GM12878 (cell line): ENCODE data around the gene GPR18. TPM values are rescaled to one million over a fixed set of nuclear protein-coding genes. Genes with fewer than 3 reads are reported as not detected.
A peak's percentile ranks its signal among the peaks of the same experiment; 100 is the strongest.

Experiments used
- ATAC-seq: fragments of 200-7000 bp; cut with Tn5 transposase; 3 replicates; pipeline ENCODE4 v1.9.1; 2020; ENCODE audit warnings: mild to moderate bottlenecking, moderate library complexity
- BruUV-seq: library from RNA; stranded (reverse); fragments of 400-500 nt; replicated peaks from 2 replicates; lab custom pipeline; 2021; lab: Mats Ljungman, UMichigan
- CTCF ChIA-PET: fragments of 300-600 bp; sonication (Branson Sonifier 250); formaldehyde crosslinking; extraction: SDS; loops from one replicate; lab custom pipeline; 2021; ENCODE audit warnings: inconsistent platforms; lab: Yijun Ruan, JAX
- POLR2A ChIA-PET: fragments of 350-600 bp; formaldehyde crosslinking; extraction: SDS; loops from one replicate; lab custom pipeline; 2021; ENCODE audit warnings: inconsistent platforms; lab: Charles Lee
- RAD21 ChIA-PET: fragments of 300-600 bp; sonication (Branson Sonifier 250); formaldehyde crosslinking; loops from one replicate; lab custom pipeline; 2023; ENCODE audit warnings: antibody characterized with exemption; ENCODE audit not compliant: unreplicated experiment; lab: Charles Lee
- SMC1A ChIA-PET: fragments of 300-600 bp; sonication (Branson Sonifier 250); formaldehyde crosslinking; loops from one replicate; lab custom pipeline; 2023; ENCODE audit not compliant: unreplicated experiment, uncharacterized antibody; lab: Charles Lee
- DNase-seq: peaks from one replicate; pipeline ENCODE4 v3.0.0-alpha.2; 2011; ENCODE audit warnings: low read depth, low spot score
- FAIRE-seq: peaks from 3 replicates; lab custom pipeline; 2011; peaks lifted over from hg19 to GRCh38; lab: Jason Lieb, UNC
- H2AFZ ChIP-seq: 2 replicates; pipeline ENCODE4 v1.6.0; 2011; ENCODE audit warnings: low read depth, low read length, control low read depth; ENCODE audit not compliant: control insufficient read depth
- H3K27ac ChIP-seq: 2 replicates; pipeline ENCODE4 v1.5.1; 2011; ENCODE audit warnings: control low read depth; ENCODE audit not compliant: control insufficient read depth, insufficient read depth
- H3K27me3 ChIP-seq, 2 experiments: replicated peaks in 1 of 2; 2 replicates each; pipeline versions ENCODE4 v1.6.0 to v1.6.1; 2011; ENCODE audit warnings: low read length in 1 of 2; ENCODE audit not compliant: control insufficient read depth in 2 of 2, insufficient read depth in 2 of 2
- H3K36me3 ChIP-seq, 2 experiments: 2 replicates each; pipeline ENCODE4 v1.5.1; 2011; ENCODE audit warnings: low read length in 1 of 2; ENCODE audit not compliant: control insufficient read depth in 2 of 2, insufficient read depth in 2 of 2
- H3K4me1 ChIP-seq: 2 replicates; pipeline ENCODE4 v1.6.1; 2011; ENCODE audit warnings: mild to moderate bottlenecking, low read length, moderate library complexity, mixed read lengths; ENCODE audit not compliant: control insufficient read depth, insufficient read depth
- H3K4me2 ChIP-seq: 2 replicates; pipeline ENCODE4 v1.6.0; 2011; ENCODE audit warnings: control low read depth; ENCODE audit not compliant: control insufficient read depth, insufficient read depth
- H3K4me3 ChIP-seq: fragments of 200-600 bp; sonication (generic); 2 replicates; pipeline ENCODE4 v1.5.1; 2016
- H3K79me2 ChIP-seq: 2 replicates; pipeline ENCODE4 v1.6.0; 2011; ENCODE audit warnings: low read length; ENCODE audit not compliant: control insufficient read depth, insufficient read depth
- H3K9ac ChIP-seq: 2 replicates; pipeline ENCODE4 v1.8.0; 2011; ENCODE audit warnings: low read length, control low read depth, mixed read lengths; ENCODE audit not compliant: control insufficient read depth, insufficient read depth
- H3K9me3 ChIP-seq: replicated peaks from 3 replicates; pipeline ENCODE4 v1.5.1; 2011; ENCODE audit warnings: mild to moderate bottlenecking, low read length; ENCODE audit not compliant: control insufficient read depth, insufficient read depth
- H4K20me1 ChIP-seq: 2 replicates; pipeline ENCODE4 v1.6.0; 2011; ENCODE audit not compliant: control insufficient read depth, insufficient read depth
- CBX5 ChIP-seq: sonication (generic); IDR thresholded peaks from 2 replicates; pipeline ENCODE4 v1.6.1; 2016; ENCODE audit warnings: low read depth, moderate library complexity, mild to moderate bottlenecking, inconsistent platforms
- CHD4 ChIP-seq: fragments of 200-600 bp; sonication (generic); IDR thresholded peaks from 2 replicates; pipeline ENCODE4 v1.6.1; 2016; ENCODE audit warnings: mild to moderate bottlenecking
- NR2C2 ChIP-seq: IDR thresholded peaks from 2 replicates; pipeline ENCODE4 v1.6.1; 2011; ENCODE audit warnings: borderline replicate concordance, low read depth; ENCODE audit not compliant: control insufficient read depth, insufficient read length
- PML ChIP-seq: IDR thresholded peaks from 2 replicates; pipeline ENCODE4 v1.6.1; 2012; ENCODE audit warnings: low read length, inconsistent platforms
- POLR2AphosphoS5 ChIP-seq: IDR thresholded peaks from 2 replicates; pipeline ENCODE4 v1.6.1; 2011; ENCODE audit warnings: mild to moderate bottlenecking, low read length, inconsistent platforms
- SMC3 ChIP-seq: IDR thresholded peaks from 2 replicates; pipeline ENCODE4 v1.6.1; 2011; ENCODE audit warnings: low read length, improper control_type of control experiment, borderline replicate concordance
- YY1 ChIP-seq: IDR thresholded peaks from 2 replicates; pipeline ENCODE4 v1.6.1; 2011; ENCODE audit warnings: low read depth, mild to moderate bottlenecking, low read length
- WGBS: methylation state at CpG from one replicate; pipeline ENCODE4 v1.1.6; 2016; ENCODE audit warnings: low lambda C conversion rate; ENCODE audit not compliant: insufficient replicate concordance, insufficient coverage; ENCODE audit errors: missing lambda C conversion rate; 5-methylcytosine and 5-hydroxymethylcytosine counted together
- in situ Hi-C: fragments of 300-500 bp; cut with MboI; formaldehyde crosslinking; loops from 9 replicates; pipeline ENCODE4 v1.14.3; 2018; ENCODE audit warnings: mixed read lengths
- intact Hi-C: fragments of 100-400 bp; cut with micrococcal nuclease; formaldehyde crosslinking; loops from one replicate; pipeline ENCODE4 v1.14.2; 2022; ENCODE audit not compliant: unreplicated experiment
- polyA plus RNA-seq, 11 experiments: library from polyadenylated mRNA; depleted of rRNA in 4 of 11; unstranded in 6 of 11; stranded (reverse) in 5 of 11; fragments of >200 nt; fragmentation: Nextera tagmentation in 4 of 11; fragmentation: Illumina TruSeq in 1 of 11; extraction: Ambion mirVana in 4 of 11; extraction: Trizol in 1 of 11; gene quantifications; 1 replicate in 1 of 11; 2 replicates in 10 of 11; pipeline versions ENCODE4 v1.2.1 to v1.2.3, GENCODE V29; 2011 to 2016; ENCODE audit warnings: inconsistent platforms in 2 of 11, missing spikeins in 2 of 11, low read depth in 1 of 11
- total RNA-seq, 4 experiments: library from RNA; depleted of rRNA in 3 of 4; stranded (reverse); fragments of >200 nt in 3 of 4; fragmentation: Illumina TruSeq in 1 of 4; extraction: Trizol in 1 of 4; gene quantifications; 2 replicates each; pipeline versions ENCODE4 v1.2.1 to v1.2.3, GENCODE V29; 2013 to 2021
- TF ChIP-seq, protein P1 (sequence below): fragments of 150-350 bp; IDR thresholded peaks from 2 replicates; pipeline ENCODE4 v1.6.1; 2016; ENCODE audit warnings: low read depth, low read length
- TF ChIP-seq, protein P2 (sequence below): fragments of 450-650 bp; formaldehyde crosslinking; IDR thresholded peaks from 2 replicates; pipeline ENCODE4 v1.5.0; 2022; ENCODE audit warnings: mild to moderate bottlenecking, missing genetic modification characterization
- TF ChIP-seq, protein P3 (sequence below): IDR thresholded peaks from 2 replicates; pipeline ENCODE4 v1.6.1; 2011; ENCODE audit warnings: borderline replicate concordance, low read depth, mild to moderate bottlenecking, moderate library complexity, low read length; ENCODE audit not compliant: insufficient read depth, poor library complexity, severe bottlenecking

GPR18 gene
- total and polyA plus RNA-seq, 10 of the 15 experiments (the other 5 are each of a cell fraction or from before 2014, with no cell fraction given) = 3.3 to 12.9 (median 5.2) TPM

DNA sequence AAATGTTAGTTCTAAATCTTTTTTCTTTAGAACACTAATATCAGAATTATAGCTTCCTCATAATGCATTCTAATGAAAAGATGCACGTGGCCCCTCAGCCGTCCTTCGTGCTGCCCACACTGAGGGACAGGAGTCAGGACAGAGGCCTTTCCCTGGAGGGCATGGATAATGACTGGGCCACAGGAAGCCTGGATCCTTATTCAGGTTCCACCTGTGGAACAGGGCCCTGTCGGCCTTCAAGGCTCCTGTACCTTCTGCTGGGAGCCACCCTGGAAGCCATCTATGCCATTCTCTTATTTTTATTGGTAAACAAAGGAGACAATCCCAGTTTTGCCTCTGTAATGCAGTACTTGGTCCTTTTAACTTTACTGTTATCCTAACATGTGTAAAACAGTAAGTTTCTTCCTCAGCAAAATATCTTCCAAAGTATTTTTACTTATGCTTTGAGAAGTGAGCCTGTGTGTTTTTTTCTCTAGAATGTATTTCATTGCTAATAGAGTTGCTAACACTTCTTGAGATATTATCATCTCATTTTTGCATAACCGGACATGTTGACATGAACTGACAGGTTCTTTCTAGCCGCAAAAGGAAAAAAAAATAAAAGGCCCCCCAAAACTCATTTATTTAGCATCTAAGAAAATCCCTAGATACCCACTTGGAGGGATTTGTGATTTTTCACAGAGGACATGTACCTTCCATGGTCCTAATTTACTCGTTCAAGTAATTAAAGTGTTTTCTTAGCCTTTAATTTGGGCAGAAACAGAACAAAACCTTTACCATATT lies 43.1 kb upstream of the GPR18 start:
- ATAC-seq (peak; percentile 0; the same call in 1 of the 3 replicates), DNase-seq (no peak), FAIRE-seq (no peak)
- H3K27ac ChIP-seq = peak overlapping the region; percentile 93
- ChIA-PET CTCF (interaction anchor here (1.1 to 6.7 kb wide), 12 partner anchors 13 to 141 kb away, joined by 3 to 61 read pairs (median 6); no protein-coding TSS in a partner anchor), SMC1A (interaction anchor here (1.0 to 13.7 kb wide), 21 partner anchors 7 to 135 kb away, joined by 3 to 264 read pairs (median 20); partner anchors contain the start of gene GPR183), POLR2A (interaction anchor here (0.5 to 8.0 kb wide), 7 partner anchors 19 to 689 kb away, joined by 3 to 59 read pairs (median 8); no protein-coding TSS in a partner anchor), RAD21 (interaction anchor here (0.7 to 14.1 kb wide), 21 partner anchors 9 to 135 kb away, joined by 3 to 247 read pairs (median 14); no protein-coding TSS in a partner anchor)
- peak overlapping the region; percentile 98 for H3K4me3 ChIP-seq
- peaks cover 100% of the 10 kb centered on the region for H3K79me2 ChIP-seq
- peaks cover 18% of the 10 kb centered on the region for H3K4me1 ChIP-seq
- H2AFZ ChIP-seq = no peak overlapping the region
- peaks cover 0 to 12% of the 10 kb centered on the region in 2 experiments; a peak in 3 of 4 replicates for H3K36me3 ChIP-seq
- H3K4me2 ChIP-seq = peak overlapping the region; percentile 64
- no peaks in the 10 kb centered on the region for H3K9me3 ChIP-seq
- WGBS = 2% methylated on average over 7 of the region's 7 CpGs
- intact Hi-C loops = loop anchor here (2.0 to 10.0 kb wide), 3 partner anchors 18 to 204 kb away; partner anchors contain the start of gene TM9SF2
- H3K9ac ChIP-seq = peak overlapping the region; percentile 83
- no peaks in the 10 kb centered on the region; the same call in 1 of the 2 replicates for H4K20me1 ChIP-seq
- no peaks in the 10 kb centered on the region for H3K27me3 ChIP-seq
- in situ Hi-C loops = no loop called here
- no TSS peak for BruUV-seq
- TF ChIP-seq CBX5 (no peak), SMC3 (no peak), YY1 (no peak), POLR2AphosphoS5 (peak; percentile 79), PML (no peak), CHD4 (no peak), NR2C2 (no peak)
- TF ChIP-seq, protein P1, sequence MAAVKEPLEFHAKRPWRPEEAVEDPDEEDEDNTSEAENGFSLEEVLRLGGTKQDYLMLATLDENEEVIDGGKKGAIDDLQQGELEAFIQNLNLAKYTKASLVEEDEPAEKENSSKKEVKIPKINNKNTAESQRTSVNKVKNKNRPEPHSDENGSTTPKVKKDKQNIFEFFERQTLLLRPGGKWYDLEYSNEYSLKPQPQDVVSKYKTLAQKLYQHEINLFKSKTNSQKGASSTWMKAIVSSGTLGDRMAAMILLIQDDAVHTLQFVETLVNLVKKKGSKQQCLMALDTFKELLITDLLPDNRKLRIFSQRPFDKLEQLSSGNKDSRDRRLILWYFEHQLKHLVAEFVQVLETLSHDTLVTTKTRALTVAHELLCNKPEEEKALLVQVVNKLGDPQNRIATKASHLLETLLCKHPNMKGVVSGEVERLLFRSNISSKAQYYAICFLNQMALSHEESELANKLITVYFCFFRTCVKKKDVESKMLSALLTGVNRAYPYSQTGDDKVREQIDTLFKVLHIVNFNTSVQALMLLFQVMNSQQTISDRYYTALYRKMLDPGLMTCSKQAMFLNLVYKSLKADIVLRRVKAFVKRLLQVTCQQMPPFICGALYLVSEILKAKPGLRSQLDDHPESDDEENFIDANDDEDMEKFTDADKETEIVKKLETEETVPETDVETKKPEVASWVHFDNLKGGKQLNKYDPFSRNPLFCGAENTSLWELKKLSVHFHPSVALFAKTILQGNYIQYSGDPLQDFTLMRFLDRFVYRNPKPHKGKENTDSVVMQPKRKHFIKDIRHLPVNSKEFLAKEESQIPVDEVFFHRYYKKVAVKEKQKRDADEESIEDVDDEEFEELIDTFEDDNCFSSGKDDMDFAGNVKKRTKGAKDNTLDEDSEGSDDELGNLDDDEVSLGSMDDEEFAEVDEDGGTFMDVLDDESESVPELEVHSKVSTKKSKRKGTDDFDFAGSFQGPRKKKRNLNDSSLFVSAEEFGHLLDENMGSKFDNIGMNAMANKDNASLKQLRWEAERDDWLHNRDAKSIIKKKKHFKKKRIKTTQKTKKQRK = no peak
- TF ChIP-seq, protein P2, sequence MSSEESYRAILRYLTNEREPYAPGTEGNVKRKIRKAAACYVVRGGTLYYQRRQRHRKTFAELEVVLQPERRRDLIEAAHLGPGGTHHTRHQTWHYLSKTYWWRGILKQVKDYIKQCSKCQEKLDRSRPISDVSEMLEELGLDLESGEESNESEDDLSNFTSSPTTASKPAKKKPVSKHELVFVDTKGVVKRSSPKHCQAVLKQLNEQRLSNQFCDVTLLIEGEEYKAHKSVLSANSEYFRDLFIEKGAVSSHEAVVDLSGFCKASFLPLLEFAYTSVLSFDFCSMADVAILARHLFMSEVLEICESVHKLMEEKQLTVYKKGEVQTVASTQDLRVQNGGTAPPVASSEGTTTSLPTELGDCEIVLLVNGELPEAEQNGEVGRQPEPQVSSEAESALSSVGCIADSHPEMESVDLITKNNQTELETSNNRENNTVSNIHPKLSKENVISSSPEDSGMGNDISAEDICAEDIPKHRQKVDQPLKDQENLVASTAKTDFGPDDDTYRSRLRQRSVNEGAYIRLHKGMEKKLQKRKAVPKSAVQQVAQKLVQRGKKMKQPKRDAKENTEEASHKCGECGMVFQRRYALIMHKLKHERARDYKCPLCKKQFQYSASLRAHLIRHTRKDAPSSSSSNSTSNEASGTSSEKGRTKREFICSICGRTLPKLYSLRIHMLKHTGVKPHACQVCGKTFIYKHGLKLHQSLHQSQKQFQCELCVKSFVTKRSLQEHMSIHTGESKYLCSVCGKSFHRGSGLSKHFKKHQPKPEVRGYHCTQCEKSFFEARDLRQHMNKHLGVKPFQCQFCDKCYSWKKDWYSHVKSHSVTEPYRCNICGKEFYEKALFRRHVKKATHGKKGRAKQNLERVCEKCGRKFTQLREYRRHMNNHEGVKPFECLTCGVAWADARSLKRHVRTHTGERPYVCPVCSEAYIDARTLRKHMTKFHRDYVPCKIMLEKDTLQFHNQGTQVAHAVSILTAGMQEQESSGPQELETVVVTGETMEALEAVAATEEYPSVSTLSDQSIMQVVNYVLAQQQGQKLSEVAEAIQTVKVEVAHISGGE (CRISPR knock-in tag) = peak; percentile 46
- TF ChIP-seq, protein P3, sequence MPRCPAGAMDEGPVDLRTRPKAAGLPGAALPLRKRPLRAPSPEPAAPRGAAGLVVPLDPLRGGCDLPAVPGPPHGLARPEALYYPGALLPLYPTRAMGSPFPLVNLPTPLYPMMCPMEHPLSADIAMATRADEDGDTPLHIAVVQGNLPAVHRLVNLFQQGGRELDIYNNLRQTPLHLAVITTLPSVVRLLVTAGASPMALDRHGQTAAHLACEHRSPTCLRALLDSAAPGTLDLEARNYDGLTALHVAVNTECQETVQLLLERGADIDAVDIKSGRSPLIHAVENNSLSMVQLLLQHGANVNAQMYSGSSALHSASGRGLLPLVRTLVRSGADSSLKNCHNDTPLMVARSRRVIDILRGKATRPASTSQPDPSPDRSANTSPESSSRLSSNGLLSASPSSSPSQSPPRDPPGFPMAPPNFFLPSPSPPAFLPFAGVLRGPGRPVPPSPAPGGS = peak; percentile 11
